ENCODE data around the gene CRY2.
"Not testable (repeated sequence)": the region's sequence is repeated elsewhere in the genome, so short reads cannot be mapped to it uniquely, and the experiment has no call there.

CRY2 gene

GRCh38 chr11:45899448-45900174, 52.3 kb downstream of the CRY2 start:
- peak; percentile 48 to 56 for DNase-seq (ENCODE audit: low read depth in 2 of 2)

DNA sequence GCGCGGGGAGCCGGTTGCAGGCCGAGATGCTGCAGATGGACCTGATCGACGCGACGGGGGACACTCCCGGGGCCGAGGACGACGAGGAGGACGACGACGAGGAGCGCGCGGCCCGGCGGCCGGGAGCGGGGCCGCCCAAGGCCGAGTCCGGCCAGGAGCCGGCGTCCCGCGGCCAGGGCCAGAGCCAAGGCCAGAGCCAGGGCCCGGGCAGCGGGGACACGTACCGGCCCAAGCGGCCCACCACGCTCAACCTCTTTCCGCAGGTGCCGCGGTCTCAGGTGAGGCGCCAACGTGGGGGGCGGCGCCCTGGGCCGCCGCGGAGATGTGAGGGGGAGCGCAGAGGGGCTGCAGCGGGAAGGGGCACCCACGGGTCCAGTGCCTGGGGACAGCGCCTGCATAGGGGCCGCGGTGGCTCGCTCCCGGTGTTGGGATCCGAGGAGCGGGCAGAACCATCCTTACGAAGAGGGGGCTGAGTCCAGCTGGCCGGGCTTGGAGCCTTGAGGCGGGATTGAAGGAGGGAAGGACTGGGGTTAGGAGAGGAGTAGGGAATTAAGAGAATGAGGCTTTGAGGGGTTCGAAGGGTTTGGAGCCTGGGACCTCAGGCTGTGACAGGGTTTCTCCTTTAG, 53.0 kb downstream of the CRY2 start:
- not testable (repeated sequence) for DNase-seq (ENCODE audit: low read depth in 2 of 2)

DNA sequence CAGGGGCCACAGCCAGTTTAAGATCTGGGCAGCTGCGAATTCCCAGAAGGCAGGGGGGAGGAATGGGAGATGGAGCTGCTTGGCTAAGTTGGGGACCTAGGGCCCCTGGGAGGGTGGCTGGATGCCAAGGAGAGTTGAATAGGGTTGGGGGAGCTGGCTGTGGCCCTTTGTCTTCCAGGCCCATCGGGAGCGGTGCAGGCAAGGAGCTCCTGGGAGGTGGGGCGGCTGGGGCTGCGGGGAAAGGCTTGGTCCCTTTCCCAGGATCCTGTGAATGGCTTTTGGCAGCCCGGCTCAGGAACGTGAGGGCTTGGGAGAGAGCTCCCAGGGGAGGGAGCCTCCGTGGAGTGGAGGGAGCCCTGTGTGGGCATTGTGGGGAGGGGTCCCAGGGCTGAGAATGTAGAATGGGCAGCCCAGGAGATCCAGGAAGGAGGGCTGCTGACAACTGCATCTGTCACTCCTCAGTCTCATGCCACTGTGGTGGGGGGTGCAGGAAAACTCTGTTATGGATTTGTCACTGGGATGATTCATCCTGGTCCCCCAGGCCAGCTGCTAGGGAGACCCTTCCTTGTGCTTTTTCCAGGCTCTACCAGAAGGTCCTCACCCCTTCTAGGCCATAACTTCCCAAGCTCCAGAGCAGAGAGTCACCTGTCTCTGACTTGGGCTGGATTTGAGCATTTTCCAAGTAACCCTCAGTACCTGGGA, 53.8 kb downstream of the CRY2 start:
- no peak for DNase-seq (ENCODE audit: low read depth in 2 of 2)

DNA sequence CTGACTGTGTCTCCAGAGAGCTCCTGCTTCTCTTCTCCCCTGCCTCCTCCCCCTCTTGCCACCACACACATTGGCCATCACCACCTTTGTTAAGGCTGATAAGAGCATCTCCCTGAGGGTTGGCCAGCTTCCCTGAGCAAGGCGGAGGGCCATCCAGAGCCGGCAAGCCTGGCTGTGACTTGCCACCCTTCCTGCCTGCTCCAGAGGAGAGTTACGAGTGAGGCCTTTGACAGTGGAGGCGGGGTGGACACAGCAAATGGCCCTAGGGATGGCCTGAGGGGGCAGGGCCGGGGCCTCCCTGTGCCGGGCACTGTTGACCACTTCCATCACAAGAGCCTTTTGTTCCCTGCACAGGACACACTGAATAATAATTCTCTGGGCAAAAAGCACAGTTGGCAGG, 54.4 kb downstream of the CRY2 start:
- DNase-seq (ENCODE audit: low read depth in 2 of 2) = no peak

GRCh38 chr11:45902452-45903380, 55.4 kb downstream of the CRY2 start:
- no peak for DNase-seq (ENCODE audit: low read depth in 2 of 2)

- no peak for DNase-seq (ENCODE audit: low read depth in 2 of 2)
Measured at GRCh38 chr11:45904309-45904915, 57.1 kb downstream of the CRY2 start.

DNA sequence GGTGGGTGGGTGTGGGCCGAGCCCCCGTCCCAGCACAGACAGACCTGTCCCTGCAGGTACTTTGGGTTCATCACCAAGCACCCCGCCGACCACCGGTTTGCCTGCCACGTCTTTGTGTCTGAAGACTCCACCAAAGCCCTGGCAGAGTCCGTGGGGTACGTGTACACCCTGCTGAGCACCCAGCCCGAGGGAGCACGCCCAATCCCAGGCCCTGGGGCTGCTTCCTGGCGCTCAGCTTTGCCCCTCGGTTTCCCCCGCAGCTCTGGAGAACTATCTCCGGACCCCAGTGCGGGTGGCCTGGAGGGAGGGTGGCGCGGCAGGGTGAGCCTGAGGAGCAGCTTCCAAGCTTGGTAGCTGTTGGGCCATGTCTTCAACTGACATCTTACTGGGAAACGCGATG, 57.8 kb downstream of the CRY2 start:
- no peak for DNase-seq (ENCODE audit: low read depth in 2 of 2)

DNA sequence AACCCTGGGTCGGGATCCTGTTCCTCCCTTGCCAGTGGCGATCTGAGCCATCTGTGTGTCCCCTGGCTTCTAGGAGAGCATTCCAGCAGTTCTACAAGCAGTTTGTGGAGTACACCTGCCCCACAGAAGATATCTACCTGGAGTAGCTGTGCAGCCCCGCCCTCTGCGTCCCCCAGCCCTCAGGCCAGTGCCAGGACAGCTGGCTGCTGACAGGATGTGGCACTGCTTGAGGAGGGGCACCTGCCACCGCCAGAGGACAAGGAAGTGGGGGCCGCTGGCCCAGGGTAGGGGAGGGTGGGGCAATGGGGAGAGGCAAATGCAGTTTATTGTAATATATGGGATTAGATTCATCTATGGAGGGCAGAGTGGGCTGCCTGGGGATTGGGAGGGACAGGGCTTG, 58.3 kb downstream of the CRY2 start:
- not testable (repeated sequence) for DNase-seq (ENCODE audit: low read depth in 2 of 2)

GRCh38 chr11:45906096-45906682, 58.9 kb downstream of the CRY2 start:
- DNase-seq (ENCODE audit: low read depth in 2 of 2) = no peak

DNA sequence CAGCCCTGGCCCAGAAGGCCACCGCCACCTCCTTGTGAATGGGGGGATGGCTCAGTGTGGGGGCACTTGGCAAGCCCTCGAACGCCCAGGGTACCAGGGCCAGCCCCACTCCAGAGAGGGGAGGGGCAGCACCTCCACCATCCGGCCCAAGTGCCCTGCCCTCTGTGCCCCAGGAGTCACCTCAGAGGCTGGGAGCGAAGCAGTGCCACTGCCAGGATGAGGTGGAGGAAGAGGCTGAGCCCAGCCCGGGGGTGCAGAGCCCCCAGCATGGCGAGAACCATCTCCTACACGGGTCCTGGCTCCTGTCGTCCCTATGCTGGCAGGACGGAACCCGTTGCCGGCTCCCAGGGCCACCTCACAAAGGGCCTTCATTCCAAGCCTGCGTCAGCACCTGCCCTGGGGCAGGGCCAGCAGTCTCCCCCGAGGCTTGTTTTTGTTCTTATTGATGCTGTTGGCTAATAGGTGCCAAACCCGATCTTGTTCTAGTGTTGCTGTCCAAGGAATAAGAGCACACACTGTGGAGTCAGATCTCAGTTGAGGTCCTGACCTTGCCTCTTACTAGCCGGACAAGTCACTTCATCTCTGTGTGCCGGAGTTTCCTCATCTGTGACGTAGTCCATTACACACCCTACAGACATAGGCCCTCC, 59.8 kb downstream of the CRY2 start, which contains the start of gene FREY1:
TSS of gene FREY1 (minus strand) at position 307 of the 647 bp plus-strand sequence. CDS start at position 281, 26 bp downstream.
- no peak for DNase-seq (ENCODE audit: low read depth in 2 of 2)

GRCh38 chr11:45907911-45908370, 60.7 kb downstream of the CRY2 start:
- DNase-seq (ENCODE audit: low read depth in 2 of 2) = no peak

DNA sequence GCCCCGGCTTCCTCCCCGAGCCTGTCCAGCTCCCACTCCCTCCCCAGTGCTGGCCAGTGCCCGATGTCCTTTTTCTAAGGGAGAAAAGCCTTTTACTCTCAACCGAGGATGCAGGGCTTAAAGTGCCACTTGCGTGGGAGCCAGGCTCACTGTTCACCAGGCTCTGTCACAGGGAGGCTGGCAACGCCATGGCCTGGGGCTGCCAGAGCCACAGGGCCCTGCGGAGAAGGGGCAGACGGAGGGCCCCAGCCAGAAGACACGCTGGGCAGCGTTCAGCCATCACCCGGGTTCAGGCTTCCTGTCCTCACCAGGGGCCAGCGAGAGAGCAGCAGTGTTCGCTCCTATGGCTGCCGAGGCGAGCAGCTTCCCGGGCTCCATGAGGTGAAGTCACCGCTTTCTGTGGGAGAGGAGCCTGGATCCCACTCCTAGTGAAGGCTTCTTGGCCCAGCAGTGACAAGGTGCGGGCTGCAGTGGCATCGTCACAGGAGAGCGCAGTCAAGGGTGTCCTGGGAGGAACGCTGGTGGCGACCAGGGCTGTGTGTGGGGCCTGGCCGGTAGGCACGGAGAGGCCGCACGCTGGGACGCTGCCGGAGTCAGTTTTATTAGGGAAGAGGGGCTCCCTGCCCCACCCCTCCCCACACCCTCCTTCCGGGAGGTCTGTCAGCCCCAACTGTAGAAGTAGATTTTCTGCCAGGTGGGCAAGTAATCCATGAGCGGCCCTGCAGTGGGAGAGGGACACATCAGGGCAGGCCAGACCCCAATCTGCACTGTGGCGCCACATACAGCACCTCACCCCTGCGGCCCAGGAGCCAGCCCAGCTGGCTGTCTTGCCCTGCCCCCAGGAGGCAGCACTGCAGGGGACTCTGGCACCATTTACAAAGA, 62.6 kb downstream of the CRY2 start:
- DNase-seq (ENCODE audit: low read depth in 2 of 2) = no peak

GRCh38 chr11:45910623-45911022, 63.3 kb downstream of the CRY2 start:
- DNase-seq (ENCODE audit: low read depth in 2 of 2) = no peak

- no peak for DNase-seq (ENCODE audit: low read depth in 2 of 2)
Measured at GRCh38 chr11:45913514-45913913, 66.2 kb downstream of the CRY2 start.

DNA sequence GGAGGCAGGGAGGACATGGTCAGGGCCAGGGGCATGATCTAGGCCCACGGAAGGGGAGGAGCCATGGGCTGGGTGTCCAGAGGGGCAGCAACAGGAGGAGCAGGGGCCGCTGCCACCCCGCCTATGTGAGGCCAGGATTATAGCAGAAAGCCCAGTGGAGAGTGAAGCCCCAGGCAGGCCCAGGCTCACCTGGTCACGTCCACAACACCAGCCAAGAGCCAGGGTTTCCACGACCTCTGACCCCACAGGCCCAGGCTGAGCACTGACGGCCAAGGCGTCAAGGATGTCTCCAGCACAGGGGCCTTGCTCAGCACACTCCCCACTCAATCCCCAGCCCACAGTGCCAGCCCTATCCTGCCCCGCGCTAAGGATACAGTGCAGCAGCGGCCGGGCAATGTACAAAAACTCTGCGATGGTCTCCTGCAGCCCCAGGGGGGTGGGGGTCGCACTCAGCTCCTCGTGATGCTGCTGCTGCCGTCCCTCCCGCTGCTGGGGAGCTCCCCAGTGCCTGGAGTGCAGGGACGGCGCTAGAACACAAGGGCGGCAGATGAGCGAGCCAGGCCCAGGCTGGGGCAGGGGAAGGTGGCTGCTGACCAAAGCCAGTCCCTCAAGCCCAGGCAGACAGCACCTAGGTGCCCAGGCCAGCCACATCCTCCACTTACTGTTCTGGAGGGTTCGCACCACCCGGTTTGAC, 66.8 kb downstream of the CRY2 start:
- DNase-seq (ENCODE audit: low read depth in 2 of 2) = no peak

DNA sequence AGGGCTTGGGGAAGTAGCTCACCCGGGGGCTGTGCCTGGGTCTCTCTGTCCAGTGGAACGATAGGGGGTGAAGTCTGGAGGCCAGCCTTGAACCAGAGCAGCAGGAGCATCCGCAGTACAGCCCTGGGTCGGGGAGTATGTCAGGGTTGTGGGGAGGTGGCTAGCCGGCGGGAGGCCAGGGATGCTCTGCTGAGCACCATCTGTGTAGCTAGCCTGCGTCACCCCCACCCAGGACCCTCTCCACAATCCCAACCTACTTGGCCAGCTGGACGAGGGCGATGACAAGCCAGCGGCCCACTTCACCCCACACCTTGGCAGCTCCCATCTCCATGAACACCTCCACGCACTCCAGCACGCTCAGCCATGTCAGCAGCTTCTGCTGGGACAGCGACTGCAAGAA, 68.2 kb downstream of the CRY2 start:
- DNase-seq (ENCODE audit: low read depth in 2 of 2) = no peak

DNA sequence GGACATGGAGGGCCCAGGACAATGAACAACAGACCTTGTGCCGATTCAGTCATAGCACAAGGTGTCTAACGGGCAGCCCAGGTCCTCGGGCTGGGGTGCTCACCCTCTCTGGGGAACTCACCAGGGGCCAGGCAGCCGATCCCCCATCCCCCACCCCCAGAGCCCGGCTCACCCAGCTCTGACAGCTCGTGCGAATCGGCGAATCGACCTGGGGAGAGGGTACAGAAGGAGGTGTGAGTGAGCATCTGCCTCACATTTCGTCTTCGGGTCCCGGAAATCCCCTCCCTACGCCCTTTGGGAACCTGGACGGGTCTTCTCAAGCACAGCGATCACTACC, 70.0 kb downstream of the CRY2 start:
- no peak for DNase-seq (ENCODE audit: low read depth in 2 of 2)

DNA sequence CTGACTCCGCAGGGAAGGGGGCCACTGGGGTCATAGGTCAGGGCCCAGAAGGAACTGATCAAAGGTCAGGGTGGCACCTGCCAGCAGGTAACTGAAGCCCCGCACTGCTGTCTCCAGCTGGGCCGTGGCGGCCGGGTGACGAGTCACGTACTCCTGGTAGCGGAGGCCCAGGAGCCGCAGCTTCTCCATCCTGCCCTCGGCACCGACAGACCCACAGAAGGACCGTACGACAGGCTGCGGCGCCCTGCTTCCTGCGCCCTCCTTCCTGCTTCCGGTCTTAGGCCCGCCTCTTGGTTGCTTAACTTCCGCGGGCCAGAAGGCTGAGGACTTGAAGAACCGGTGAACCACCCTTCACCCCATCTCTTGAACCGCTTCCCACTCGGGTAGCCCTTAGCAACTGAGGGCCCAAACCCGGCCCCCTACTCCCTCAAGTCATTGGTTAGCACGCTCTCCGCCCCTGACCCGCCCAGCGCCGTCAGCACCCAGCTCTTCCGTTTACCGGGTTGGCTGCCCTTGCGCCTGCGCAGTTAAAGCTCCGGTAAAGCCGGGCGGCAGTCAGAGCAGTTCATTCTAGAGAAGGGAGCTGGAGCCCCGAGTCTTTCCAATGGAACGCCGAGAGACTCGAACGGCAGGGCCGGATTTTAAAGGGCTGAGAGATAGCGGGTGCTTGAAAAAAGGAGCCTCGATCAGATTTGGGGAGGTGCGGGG, 70.5 kb downstream of the CRY2 start, which contains the start of gene PEX16:
TSS of gene PEX16 (minus strand) at position 255 of the 708 bp plus-strand sequence. CDS start at position 189, 66 bp downstream.
- DNase-seq (ENCODE audit: low read depth in 2 of 2) = peak; percentile 83 to 94

Data from stimulated activated CD4-positive, alpha-beta T cell treated with anti-CD3 and anti-CD28 coated beads, Interleukin-4, amount 100 ng/mL, for 48 hours (primary cell).